ENCODE measurements around the gene PHOX2A.

DNA sequence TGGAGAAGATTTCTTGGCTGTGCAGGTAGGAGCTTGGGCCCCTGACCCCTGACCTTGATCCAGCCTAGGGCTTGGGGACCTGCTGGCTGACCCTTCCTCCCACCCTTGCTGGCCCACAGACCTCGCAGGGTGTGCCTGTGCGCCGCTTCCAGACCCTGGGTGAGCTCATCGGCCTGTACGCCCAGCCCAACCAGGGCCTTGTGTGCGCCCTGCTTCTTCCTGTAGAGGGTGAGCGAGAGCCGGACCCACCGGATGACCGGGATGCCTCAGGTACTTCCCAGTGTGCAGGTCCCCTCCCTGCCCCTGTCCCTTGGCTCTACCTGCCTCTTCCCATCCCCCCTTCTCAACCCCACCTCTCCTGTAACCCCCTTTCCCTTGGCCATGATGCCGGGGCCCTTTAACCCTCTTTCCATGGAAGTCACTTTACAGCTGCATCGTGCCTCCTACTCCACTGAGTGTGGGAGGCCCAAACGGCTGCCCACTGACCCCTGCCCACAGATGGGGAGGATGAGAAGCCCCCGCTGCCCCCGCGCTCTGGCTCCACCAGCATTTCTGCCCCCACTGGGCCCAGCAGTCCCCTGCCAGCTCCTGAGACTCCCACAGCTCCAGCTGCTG lies 15.6 kb downstream of the PHOX2A start:
- TF ChIP-seq, protein P1, sequence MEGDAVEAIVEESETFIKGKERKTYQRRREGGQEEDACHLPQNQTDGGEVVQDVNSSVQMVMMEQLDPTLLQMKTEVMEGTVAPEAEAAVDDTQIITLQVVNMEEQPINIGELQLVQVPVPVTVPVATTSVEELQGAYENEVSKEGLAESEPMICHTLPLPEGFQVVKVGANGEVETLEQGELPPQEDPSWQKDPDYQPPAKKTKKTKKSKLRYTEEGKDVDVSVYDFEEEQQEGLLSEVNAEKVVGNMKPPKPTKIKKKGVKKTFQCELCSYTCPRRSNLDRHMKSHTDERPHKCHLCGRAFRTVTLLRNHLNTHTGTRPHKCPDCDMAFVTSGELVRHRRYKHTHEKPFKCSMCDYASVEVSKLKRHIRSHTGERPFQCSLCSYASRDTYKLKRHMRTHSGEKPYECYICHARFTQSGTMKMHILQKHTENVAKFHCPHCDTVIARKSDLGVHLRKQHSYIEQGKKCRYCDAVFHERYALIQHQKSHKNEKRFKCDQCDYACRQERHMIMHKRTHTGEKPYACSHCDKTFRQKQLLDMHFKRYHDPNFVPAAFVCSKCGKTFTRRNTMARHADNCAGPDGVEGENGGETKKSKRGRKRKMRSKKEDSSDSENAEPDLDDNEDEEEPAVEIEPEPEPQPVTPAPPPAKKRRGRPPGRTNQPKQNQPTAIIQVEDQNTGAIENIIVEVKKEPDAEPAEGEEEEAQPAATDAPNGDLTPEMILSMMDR (IDR thresholded peaks at IDR 0.05) = no peak
- TF ChIP-seq POLR2A (IDR thresholded peaks at IDR 0.05) = no peak

All from uterus (tissue), 2 donors.